HAP-1 (cell line): ENCODE results near the gene POU2F2.
"Not testable (repeated sequence)": the region's sequence is repeated elsewhere in the genome, so short reads cannot be mapped to it uniquely, and the experiment has no call there.

Experiments used
- DNase-seq, 2 experiments: peaks; one replicate each; pipeline ENCODE4 v3.0.0-alpha.2; 2016 to 2020; ENCODE audit warnings: low spot score in 2 of 2
- H3K27me3 ChIP-seq: fragments of 250-450 bp; sonication (Bioruptor Pico); 2 replicates; pipeline ENCODE4 v1.5.1; 2020; ENCODE audit warnings: low read depth, mild to moderate bottlenecking, moderate library complexity
- H3K36me3 ChIP-seq: fragments of 250-450 bp; sonication (Bioruptor Pico); replicated peaks from 2 replicates; pipeline ENCODE4 v1.5.1; 2020; ENCODE audit warnings: mild to moderate bottlenecking
- H3K4me1 ChIP-seq: fragments of 250-450 bp; sonication (Bioruptor Pico); 2 replicates; pipeline ENCODE4 v1.5.1; 2020; ENCODE audit warnings: mild to moderate bottlenecking
- H3K4me3 ChIP-seq: fragments of 250-450 bp; sonication (Bioruptor Pico); 2 replicates; pipeline ENCODE4 v1.5.1; 2020; ENCODE audit warnings: mild to moderate bottlenecking, moderate library complexity
- H3K9me3 ChIP-seq: fragments of 250-450 bp; sonication (Bioruptor Pico); 2 replicates; pipeline ENCODE4 v1.5.1; 2020; ENCODE audit warnings: mild to moderate bottlenecking, moderate library complexity
- in situ Hi-C: fragments of 300-500 bp; cut with MboI; formaldehyde crosslinking; loops from 3 replicates; pipeline ENCODE4 v1.14.3; 2020; ENCODE audit warnings: low sequenced_read_pairs, inconsistent platforms, mixed read lengths

The POU2F2 gene

GRCh38 chr19:42053037-42053935, 79.0 kb downstream of the POU2F2 start:
- in situ Hi-C loops, result no loop called here
- Histone ChIP-seq H3K36me3 (no peaks in the 10 kb centered on the region), H3K4me1 (no peaks in the 10 kb centered on the region), H3K4me3 (no peak overlapping the region), H3K27me3 (no peaks in the 10 kb centered on the region), H3K9me3 (no peaks in the 10 kb centered on the region)
- DNase-seq, result no peak

DNA sequence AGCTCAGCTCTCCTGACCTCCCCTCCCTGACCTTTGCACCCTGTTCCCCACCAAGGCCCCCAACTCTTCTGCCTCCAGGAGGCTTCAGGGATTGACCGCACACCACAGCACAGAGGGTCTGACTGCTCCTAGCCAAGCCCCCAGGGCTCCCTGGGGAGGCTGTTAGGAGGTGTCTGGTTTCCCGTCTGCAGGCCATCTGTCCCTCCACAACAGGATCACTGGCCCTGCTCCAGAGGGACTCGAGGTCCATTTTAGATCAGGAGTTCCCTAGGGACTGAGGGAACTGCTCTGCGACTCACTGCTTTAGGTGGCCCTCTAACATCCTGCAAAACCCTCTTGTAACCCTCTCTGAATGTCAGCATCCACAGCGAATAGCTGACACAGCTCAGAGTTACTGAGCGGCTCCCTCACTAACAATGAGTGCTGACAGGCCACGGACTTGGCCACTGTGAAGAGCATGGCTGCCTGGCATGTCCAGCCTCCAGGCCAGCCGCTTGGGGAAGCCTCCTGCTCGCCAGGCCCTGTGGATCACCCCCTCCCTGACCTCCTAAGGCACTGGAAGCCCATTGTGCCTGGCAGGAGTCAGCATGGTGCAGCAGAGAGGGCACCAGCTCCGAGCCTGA, 79.9 kb downstream of the POU2F2 start:
- Histone ChIP-seq H3K27me3 (no peaks in the 10 kb centered on the region), H3K9me3 (no peaks in the 10 kb centered on the region), H3K36me3 (no peaks in the 10 kb centered on the region), H3K4me1 (no peaks in the 10 kb centered on the region), H3K4me3 (no peak overlapping the region)
- no peak for DNase-seq
- in situ Hi-C loops, result no loop called here

DNA sequence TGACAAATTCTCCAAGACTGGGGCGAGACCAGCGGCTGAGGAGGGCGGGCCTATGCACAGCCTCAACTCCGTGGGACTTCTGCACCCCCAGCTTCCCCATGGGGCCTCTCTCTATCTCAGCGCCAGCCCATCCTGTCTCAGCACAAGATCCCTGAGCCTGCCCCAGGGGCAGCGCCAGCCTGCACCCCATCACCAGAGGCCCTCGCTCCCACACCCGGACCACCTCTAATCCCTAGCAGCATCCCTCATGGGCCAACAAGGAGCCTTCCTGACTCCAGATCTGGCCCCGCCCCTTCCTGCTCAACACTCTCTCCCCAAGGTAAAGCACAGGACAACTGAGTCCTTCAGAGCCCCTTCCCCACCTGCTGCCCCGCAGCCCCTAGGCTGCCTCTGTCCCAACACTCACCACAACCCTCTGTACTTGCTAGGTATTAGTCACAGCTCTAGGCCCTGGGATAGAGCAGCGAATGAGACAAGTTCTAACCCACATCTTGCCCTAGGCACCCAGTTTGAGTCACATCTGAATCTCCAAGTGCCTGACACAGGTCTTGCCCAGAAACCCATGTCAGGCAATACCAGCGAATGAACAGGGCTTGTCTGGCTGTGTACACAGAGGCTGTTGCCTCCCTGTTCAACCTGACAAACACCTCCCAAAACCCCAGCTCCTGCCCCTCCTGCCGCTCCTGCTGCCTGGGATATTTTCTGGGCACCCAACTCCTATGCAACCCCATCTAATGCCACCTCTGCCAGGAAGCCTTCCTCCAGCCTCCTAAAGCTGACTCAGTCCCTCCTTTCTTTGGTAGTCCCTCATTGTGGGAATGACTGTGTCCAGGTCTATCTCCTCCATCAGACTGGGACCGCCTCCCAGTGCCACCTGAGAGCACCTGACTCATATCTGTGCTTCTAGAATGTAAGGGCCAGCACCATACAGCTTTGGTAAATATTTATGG, 80.8 kb downstream of the POU2F2 start:
- H3K4me1 ChIP-seq, result no peaks in the 10 kb centered on the region
- no peaks in the 10 kb centered on the region for H3K9me3 ChIP-seq
- no peaks in the 10 kb centered on the region for H3K27me3 ChIP-seq
- no peak for DNase-seq
- H3K4me3 ChIP-seq, result no peak overlapping the region
- in situ Hi-C loops, result no loop called here
- no peaks in the 10 kb centered on the region for H3K36me3 ChIP-seq

DNA sequence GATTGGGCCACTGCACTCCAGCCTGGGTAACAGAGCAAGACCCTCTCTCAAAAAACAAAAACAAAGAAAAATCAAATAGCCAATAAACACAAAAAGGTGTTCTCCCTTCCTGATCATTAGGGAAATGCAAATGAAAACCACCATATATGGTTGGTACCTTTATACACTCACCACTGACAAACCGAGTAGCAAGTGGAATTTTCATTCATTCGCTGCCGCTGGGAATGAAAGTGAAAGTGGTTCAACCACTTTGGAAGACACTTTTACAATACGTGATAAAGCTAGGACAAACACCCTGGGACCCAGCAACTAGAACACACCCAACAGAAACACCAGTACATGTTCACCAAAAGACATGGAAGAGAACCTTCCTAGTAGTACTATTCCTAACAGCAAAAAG, 83.3 kb downstream of the POU2F2 start:
- Histone ChIP-seq H3K36me3 (no peaks in the 10 kb centered on the region), H3K27me3 (no peaks in the 10 kb centered on the region), H3K4me1 (no peaks in the 10 kb centered on the region), H3K9me3 (no peaks in the 10 kb centered on the region), H3K4me3 (no peak overlapping the region)
- in situ Hi-C loops, result no loop called here
- no peak for DNase-seq

- no peaks in the 10 kb centered on the region for H3K27me3 ChIP-seq
- no peak overlapping the region for H3K4me3 ChIP-seq
- in situ Hi-C loops, result no loop called here
- no peaks in the 10 kb centered on the region for H3K4me1 ChIP-seq
- DNase-seq, result no peak
- H3K9me3 ChIP-seq, result no peaks in the 10 kb centered on the region
- no peaks in the 10 kb centered on the region for H3K36me3 ChIP-seq
Observed at GRCh38 chr19:42045575-42045974, 86.7 kb downstream of the POU2F2 start.

DNA sequence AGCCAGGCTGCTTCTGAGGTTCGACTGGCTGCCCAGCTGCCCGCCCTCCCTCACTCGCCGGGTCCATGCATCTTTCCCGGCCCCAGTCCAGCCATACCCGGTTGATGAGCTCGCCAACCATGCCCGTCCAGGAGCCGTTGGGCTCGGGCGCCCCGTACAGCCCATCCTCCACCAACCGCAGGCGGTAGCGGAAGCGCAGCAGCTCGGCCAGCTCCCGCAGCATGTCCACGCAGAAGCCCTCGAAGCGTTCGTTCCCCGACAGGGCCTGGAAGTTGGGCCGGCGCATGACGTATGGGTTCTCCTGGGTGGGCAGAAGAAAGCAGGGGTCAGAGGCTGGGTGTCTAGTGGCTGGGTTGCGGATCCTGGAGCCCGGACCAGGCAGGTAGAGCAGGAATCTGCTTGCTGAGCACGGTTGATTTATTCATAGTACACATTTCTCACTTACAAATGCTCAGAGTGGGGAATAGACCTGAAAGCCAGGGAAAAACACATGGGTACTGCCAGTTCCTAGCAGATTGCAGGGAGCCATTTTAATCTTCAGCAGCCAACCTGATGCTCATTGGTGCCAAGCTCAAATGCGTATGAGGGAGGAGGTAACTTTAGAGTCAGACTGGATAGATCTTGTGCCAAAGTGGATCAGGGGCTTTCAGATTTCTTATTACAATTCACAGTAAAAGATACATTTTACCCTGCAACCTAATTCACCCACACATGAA, 89.6 kb downstream of the POU2F2 start:
- Histone ChIP-seq H3K4me1 (no peaks in the 10 kb centered on the region), H3K9me3 (no peaks in the 10 kb centered on the region), H3K36me3 (no peaks in the 10 kb centered on the region), H3K4me3 (no peak overlapping the region), H3K27me3 (no peaks in the 10 kb centered on the region)
- in situ Hi-C loops, result no loop called here
- DNase-seq, result no peak

GRCh38 chr19:42040491-42040890, 91.8 kb downstream of the POU2F2 start:
- H3K36me3 ChIP-seq, H3K4me3 ChIP-seq, H3K27me3 ChIP-seq, H3K4me1 ChIP-seq, H3K9me3 ChIP-seq, DNase-seq, in situ Hi-C loops: not testable (repeated sequence)

- Histone ChIP-seq H3K9me3 (no peaks in the 10 kb centered on the region), H3K36me3 (no peaks in the 10 kb centered on the region), H3K4me1 (no peaks in the 10 kb centered on the region), H3K27me3 (no peaks in the 10 kb centered on the region), H3K4me3 (no peak overlapping the region)
- in situ Hi-C loops, result no loop called here
- no peak for DNase-seq
Observed at GRCh38 chr19:42040031-42040430, 92.2 kb downstream of the POU2F2 start.

- H3K4me3 ChIP-seq, result no peak overlapping the region
- H3K36me3 ChIP-seq, result no peaks in the 10 kb centered on the region
- no peaks in the 10 kb centered on the region for H3K4me1 ChIP-seq
- H3K9me3 ChIP-seq, result no peaks in the 10 kb centered on the region
- H3K27me3 ChIP-seq, result no peaks in the 10 kb centered on the region
- DNase-seq, result no peak
- in situ Hi-C loops, result no loop called here
Observed at GRCh38 chr19:42038666-42039065, 93.6 kb downstream of the POU2F2 start.

- in situ Hi-C loops, result no loop called here
- Histone ChIP-seq H3K36me3 (no peaks in the 10 kb centered on the region), H3K27me3 (no peaks in the 10 kb centered on the region), H3K4me3 (no peak overlapping the region), H3K9me3 (no peaks in the 10 kb centered on the region), H3K4me1 (peaks cover 2% of the 10 kb centered on the region)
- no peak for DNase-seq
Observed at GRCh38 chr19:42037649-42038048, 94.6 kb downstream of the POU2F2 start.
